K562 (cell line): Measurements from ENCODE around the gene NT5C1A. TPM values are rescaled to one million over a fixed set of nuclear protein-coding genes. Genes with fewer than 3 reads are reported as not detected.

Source experiments
- ARID2 ChIP-seq: fragments of 450-650 bp; IDR thresholded peaks from 2 replicates; pipeline ENCODE4 v1.6.1; 2017; ENCODE audit warnings: antibody characterized with exemption, mild to moderate bottlenecking
- ESRRB ChIP-seq: fragments of 250-450 bp; sonication (Bioruptor Pico); IDR thresholded peaks from 2 replicates; pipeline ENCODE4 v1.5.0; 2020; ENCODE audit warnings: mild to moderate bottlenecking, moderate library complexity, borderline replicate concordance
- EWSR1 ChIP-seq: fragments of 450-650 bp; IDR thresholded peaks from 2 replicates; pipeline ENCODE4 v1.6.1; 2018; ENCODE audit warnings: borderline replicate concordance, mild to moderate bottlenecking, low read depth, moderate library complexity; ENCODE audit not compliant: partially characterized antibody
- FOS ChIP-seq: IDR thresholded peaks from 3 replicates; pipeline ENCODE4 v1.6.1; 2011; ENCODE audit not compliant: insufficient read length; ENCODE audit errors: extremely low read depth
- HNRNPLL ChIP-seq: fragments of 200-400 bp; formaldehyde crosslinking; IDR thresholded peaks from 2 replicates; pipeline ENCODE4 v1.6.1; 2017; ENCODE audit warnings: low read length, low read depth, mild to moderate bottlenecking; ENCODE audit not compliant: poor library complexity, severe bottlenecking
- MAFF ChIP-seq: IDR thresholded peaks from 2 replicates; pipeline ENCODE4 v1.6.1; 2012; ENCODE audit warnings: low read length, improper control_type of control experiment
- MAFK ChIP-seq: IDR thresholded peaks from 2 replicates; pipeline ENCODE4 v1.6.1; 2011; ENCODE audit warnings: low read length, improper control_type of control experiment
- MLX ChIP-seq, 2 experiments: fragments of 450-650 bp in 1 of 2; sonication (generic) in 1 of 2; formaldehyde crosslinking; conservative IDR thresholded peaks; 2 replicates each; pipeline versions ENCODE4 v1.4.0 to v1.8.1; 2020 to 2022; ENCODE audit warnings: mild to moderate bottlenecking in 1 of 2, missing genetic modification reagents in 1 of 2
- NFYB ChIP-seq: IDR thresholded peaks from 2 replicates; pipeline ENCODE4 v1.6.1; 2011; ENCODE audit warnings: mild to moderate bottlenecking, moderate library complexity; ENCODE audit not compliant: insufficient read length; ENCODE audit errors: extremely low read depth
- SETDB1 ChIP-seq: IDR thresholded peaks from one replicate; pipeline ENCODE4 v1.6.1; 2012; ENCODE audit warnings: low read length, control low read depth, inconsistent platforms
- SPI1 ChIP-seq: IDR thresholded peaks from 2 replicates; pipeline ENCODE4 v1.6.1; 2011; ENCODE audit warnings: low read depth, low read length, control low read depth, borderline replicate concordance
- STAT6 ChIP-seq: sonication (generic); formaldehyde crosslinking; IDR thresholded peaks from 2 replicates; pipeline ENCODE4 v1.8.1; 2023; ENCODE audit warnings: mild to moderate bottlenecking, missing genetic modification reagents
- TFAP4 ChIP-seq: sonication (generic); formaldehyde crosslinking; IDR thresholded peaks from 2 replicates; pipeline ENCODE4 v1.8.0; 2022; ENCODE audit warnings: missing genetic modification reagents, mild to moderate bottlenecking, moderate library complexity, borderline replicate concordance
- ZNF165 ChIP-seq: fragments of 250-450 bp; sonication (Bioruptor Pico); IDR thresholded peaks from 2 replicates; pipeline ENCODE4 v1.4.0; 2020; ENCODE audit warnings: borderline replicate concordance
- polyA plus RNA-seq, 8 experiments: library from polyadenylated mRNA; depleted of rRNA in 4 of 8; stranded (reverse) in 5 of 8; unstranded in 3 of 8; fragments of >200 nt; fragmentation: Nextera tagmentation in 2 of 8; fragmentation: Illumina TruSeq in 1 of 8; extraction: Ambion mirVana in 2 of 8; extraction: Trizol in 1 of 8; gene quantifications; 2 replicates each; pipeline versions ENCODE4 v1.2.1 to v1.2.3, GENCODE V29; 2011 to 2014; ENCODE audit warnings: inconsistent platforms in 1 of 8, missing spikeins in 1 of 8
- total RNA-seq, 7 experiments: library from RNA; depleted of rRNA in 6 of 7; stranded (reverse); fragments of >200 nt in 6 of 7; fragmentation: Illumina TruSeq in 2 of 7; extraction: Trizol in 2 of 7; gene quantifications; 2 replicates each; pipeline versions ENCODE4 v1.2.1 to v1.2.3, GENCODE V29; 2011 to 2021; ENCODE audit warnings: low replicate concordance in 1 of 7
- TF ChIP-seq, protein P1 (sequence below), 2 experiments: fragments of 450-650 bp; IDR thresholded peaks; 2 replicates each; pipeline ENCODE4 v1.6.1; 2018; ENCODE audit warnings: mild to moderate bottlenecking in 2 of 2, low read depth in 1 of 2; ENCODE audit not compliant: partially characterized antibody in 2 of 2

The NT5C1A gene
- total and polyA plus RNA-seq, 9 of the 15 experiments (the other 6 are each of a cell fraction or from before 2014, with no cell fraction given) = not detected

GRCh38 chr1:39691383-39692151 is 19.7 kb upstream of the NT5C1A start, which contains the start of gene HPCAL4 (continued):
- TF ChIP-seq, protein P1, sequence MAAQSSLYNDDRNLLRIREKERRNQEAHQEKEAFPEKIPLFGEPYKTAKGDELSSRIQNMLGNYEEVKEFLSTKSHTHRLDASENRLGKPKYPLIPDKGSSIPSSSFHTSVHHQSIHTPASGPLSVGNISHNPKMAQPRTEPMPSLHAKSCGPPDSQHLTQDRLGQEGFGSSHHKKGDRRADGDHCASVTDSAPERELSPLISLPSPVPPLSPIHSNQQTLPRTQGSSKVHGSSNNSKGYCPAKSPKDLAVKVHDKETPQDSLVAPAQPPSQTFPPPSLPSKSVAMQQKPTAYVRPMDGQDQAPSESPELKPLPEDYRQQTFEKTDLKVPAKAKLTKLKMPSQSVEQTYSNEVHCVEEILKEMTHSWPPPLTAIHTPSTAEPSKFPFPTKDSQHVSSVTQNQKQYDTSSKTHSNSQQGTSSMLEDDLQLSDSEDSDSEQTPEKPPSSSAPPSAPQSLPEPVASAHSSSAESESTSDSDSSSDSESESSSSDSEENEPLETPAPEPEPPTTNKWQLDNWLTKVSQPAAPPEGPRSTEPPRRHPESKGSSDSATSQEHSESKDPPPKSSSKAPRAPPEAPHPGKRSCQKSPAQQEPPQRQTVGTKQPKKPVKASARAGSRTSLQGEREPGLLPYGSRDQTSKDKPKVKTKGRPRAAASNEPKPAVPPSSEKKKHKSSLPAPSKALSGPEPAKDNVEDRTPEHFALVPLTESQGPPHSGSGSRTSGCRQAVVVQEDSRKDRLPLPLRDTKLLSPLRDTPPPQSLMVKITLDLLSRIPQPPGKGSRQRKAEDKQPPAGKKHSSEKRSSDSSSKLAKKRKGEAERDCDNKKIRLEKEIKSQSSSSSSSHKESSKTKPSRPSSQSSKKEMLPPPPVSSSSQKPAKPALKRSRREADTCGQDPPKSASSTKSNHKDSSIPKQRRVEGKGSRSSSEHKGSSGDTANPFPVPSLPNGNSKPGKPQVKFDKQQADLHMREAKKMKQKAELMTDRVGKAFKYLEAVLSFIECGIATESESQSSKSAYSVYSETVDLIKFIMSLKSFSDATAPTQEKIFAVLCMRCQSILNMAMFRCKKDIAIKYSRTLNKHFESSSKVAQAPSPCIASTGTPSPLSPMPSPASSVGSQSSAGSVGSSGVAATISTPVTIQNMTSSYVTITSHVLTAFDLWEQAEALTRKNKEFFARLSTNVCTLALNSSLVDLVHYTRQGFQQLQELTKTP (IDR thresholded peaks at IDR 0.05; ENCODE audit: low read depth in 1 of 2, partially characterized antibody in 2 of 2) = no peak
- TF ChIP-seq ARID2 (no peak), MAFK (no peak), NFYB (peak; percentile 54), EWSR1 (no peak), MAFF (no peak), HNRNPLL (no peak), ZNF165 (no peak), FOS (peak; percentile 37), STAT6 (CRISPR knock-in tag) (no peak), TFAP4 (peak; percentile 64; the same call in 1 of the 2 replicates), MLX (CRISPR knock-in tag; conservative IDR thresholded peaks at IDR 0.05) (no peak), SETDB1 (no peak), ESRRB (CRISPR knock-in tag) (no peak), SPI1 (no peak)
